GM18858 (cell line): ENCODE measurements around the gene PTPRA.
"Not testable (repeated sequence)": the region's sequence is repeated elsewhere in the genome, so short reads cannot be mapped to it uniquely, and the experiment has no call there.

Experiments used
- ATAC-seq: cut with Tn5 transposase; IDR thresholded peaks from one replicate; pipeline ENCODE4 v1.9.1; 2021; ENCODE audit not compliant: unreplicated experiment

PTPRA gene

DNA sequence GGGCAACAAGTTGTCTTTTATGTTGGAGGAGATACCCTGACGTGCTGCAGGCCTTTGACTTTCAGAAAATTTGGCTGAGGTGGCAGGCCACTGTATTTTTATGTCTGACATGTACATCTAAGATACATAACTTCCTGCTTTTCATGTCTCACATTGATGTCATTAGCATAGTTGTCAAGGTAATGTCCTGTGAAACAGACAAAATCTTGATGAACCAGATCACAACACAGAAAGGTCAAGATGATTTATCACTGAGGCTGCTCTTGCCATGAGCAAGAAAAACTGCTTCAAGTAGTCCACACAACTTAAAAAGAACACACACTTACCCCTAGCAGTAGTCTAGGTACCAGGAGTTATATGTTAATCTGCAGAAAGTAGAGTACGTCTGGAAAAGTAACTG, 120.0 kb downstream of the PTPRA start:
- ATAC-seq: no peak

DNA sequence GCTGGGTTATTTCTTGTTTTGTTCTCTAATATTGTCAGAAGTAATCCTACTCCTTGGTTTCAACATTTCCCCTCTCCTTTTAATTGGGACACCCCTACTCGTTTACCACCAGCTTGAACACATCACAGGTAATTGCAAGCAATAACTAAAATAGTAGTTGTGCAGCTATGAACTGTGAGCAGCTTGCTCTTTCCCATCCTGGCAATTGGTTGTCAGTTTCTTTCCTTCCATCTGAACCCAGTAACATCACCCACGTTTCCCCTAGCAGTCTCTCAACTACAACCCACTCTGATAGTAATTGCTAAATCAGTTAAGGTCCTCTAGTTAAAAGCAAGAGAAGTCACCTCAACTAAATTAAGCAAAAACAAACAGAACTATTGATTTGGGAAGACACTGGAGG, 122.5 kb downstream of the PTPRA start:
- no peak for ATAC-seq

DNA sequence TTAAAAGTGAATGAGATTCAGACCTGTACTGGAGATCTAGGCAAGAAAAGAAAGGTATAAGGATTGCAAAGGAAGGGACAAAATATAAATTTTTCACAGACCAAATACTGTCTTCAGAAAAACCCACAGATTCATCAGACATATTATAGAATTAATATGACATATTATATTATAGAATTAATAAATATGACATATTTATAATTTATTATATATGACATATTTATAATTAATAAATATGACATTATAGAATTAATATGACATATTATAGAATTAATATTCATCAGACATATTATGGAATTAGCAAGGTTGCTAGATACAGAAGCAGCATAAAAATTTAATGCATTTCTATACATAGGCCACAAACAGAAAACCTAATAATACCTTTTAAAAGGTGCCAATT, 125.4 kb downstream of the PTPRA start:
- ATAC-seq: no peak

DNA sequence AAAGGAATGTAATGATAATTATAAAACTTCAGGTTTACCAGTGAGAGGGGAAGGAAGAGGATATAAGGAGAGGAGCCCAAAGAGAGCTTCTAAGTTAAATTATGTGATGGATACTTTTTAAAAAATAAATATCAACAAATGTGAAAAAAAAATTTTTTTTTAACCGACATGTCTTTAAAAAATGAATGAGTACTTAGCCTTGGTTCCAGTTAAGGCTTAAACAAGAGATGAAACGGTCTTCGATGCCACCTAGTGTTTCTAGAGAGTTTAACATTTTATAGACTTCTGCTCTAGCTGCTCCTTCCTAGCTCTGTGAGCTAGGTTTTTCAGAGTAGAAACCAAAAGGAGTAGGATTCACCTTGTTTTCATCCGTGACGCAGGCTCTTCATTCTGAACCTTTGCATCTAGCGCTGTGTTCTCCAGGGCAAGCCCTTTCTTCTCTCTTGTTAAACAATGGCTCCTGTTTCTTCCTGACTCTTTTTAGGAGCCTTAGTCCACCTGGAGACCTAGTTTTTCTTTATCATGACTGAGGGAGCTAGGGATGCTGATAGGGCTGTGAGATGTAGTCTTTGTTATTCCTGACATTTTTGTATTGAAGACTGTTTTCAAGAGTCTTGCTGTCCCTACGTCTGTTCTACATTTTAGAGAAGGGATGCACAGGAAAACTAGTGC, 127.7 kb downstream of the PTPRA start:
- ATAC-seq: no peak

DNA sequence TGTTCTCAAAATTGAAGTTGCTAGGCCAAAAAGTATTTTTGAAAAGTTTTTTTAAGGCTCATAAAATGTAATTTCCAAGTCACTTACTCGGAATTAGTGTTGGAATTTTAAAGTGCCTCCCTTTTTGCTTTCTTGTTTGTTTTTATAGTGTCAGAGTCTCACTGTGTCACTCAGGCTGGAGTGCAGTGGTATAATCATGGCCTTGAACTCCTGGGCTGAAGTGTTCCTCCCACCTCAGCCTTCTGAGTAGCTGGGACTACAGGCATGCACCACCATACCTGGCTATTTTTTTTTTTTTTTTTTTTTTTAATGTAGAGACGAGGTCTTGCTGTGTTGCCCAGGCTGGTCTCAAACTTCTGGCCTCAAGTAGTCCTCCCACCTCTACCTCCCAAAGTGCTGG, 130.1 kb downstream of the PTPRA start:
- ATAC-seq: no peak

DNA sequence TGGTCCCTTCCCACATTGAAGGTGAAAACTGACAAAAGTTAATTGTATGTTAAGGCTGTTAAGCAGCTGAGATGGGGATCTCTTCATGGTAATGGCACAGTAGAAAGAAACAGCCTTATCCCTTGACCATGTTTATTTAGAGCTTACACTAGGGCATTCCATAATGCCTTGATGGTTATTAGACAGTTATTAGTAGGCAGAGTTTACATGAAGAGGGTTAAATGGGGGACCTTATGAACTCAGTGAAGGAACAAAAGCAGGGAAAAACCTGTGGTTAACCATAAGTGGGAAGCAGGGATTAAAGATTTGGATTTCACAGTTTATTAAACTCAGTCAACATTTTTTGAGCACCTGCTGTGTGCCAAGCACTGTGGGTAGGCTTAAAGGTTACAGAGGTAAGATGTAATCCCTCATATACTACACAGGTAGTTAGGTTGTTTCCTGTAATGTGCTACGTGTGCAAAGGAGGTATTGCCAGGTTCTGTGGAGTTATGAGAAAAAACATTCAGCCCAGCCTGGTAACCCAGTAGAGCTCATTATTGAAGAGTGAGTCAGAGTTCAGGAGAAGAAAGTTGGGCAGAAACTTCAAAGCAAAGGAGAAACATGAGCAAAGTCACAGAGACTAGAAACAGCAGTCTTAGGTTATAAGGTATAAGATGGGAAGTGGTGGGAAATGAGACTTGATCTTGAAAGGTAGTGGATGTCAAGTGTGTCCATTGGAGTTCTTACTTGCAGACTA, 137.9 kb downstream of the PTPRA start:
- no peak for ATAC-seq

DNA sequence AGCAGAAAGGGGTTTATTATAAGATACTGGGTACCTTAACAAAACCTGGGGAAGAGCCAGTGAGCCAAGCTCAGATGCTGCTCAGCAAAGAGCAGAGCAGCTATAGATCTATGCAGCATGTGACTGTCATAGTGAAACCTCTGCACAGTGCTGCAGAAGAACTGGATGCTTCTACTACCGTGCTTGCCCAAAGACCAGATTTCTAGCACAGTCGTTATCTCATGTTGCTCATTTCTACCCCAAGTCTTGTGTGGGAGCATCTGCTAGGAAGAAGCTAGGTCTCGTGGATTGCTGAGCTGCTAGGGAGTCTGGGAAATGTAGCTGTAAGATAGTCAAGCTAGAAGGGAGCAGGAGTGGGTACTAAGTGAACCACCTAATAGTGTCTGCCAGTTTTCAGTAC, 138.5 kb downstream of the PTPRA start:
- ATAC-seq: no peak

DNA sequence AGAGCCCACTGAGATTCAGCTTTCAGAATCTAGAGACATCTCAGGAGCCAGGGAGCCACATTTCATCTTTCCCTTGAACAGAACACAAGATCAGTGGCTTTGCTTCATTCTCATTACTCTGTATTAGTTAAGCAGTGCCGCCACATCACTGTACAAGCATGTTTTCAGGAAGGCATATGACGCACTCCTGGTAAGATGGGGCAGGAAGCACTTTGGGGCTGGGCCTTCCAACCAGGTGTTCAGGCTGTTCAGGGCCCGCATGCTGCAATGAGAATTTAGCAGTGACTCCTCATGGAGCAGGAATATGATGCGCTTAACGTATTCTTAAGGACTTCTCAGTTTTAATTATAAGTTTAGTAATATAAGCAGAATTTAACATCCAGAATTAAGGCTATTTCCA, 140.5 kb downstream of the PTPRA start:
- no peak for ATAC-seq

DNA sequence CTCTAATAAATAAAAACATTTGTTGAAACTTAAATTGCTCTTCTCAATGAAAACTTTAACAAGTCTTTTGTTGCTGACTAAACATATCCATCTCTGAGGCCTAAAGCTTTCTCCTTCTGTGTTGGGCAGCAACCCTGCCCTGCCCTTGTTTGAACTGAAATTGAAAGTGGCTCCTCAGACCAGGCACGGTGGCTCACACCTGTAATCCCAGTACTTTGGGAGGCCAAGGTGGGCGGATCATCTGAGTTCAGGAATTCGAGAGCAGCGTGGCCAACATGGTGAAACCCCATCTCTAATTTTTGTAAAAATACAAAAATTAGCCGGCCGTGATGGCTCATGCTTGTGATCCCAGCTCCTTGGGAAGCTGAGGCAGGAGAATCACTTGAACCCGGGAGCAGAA, 140.9 kb downstream of the PTPRA start:
- ATAC-seq: no peak

DNA sequence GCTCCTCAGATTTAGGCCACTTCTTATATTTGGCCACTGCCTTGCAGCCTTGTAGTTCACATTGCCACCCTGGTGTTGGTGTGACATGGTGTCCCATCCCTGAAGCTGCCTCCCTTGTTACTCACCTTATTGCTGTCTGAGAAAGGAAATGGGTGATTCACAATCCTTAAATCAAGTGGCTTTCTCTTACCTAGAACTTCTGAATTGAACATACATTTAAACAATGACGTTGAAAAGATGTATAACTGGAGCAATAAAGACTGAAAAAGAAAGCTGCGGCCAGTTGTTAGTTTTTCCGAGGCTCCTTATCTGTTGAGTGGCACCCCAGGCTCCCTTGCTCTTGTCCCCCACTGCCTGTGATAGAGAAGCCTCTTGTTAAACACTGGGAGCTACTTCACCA, 141.4 kb downstream of the PTPRA start:
- ATAC-seq: no peak

DNA sequence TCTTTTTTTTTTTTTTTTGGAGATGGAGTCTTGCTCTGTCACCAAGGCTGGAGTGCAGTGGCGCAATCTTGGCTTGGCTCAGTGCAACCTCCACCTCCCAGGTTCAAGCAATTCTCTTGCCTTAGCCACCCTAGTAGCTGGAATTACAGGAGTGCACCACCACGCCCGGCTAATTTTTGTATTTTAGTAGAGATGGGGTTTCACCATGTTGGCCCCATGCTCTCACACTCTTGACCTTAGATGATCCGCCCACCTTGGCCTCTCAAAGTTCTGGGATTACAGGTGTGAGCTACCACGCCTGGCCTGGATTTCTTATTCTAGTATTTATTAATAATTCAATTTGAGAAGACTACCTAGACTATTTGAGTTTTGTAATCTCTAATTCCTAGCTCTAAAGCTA, 142.0 kb downstream of the PTPRA start:
- ATAC-seq: not testable (repeated sequence)

DNA sequence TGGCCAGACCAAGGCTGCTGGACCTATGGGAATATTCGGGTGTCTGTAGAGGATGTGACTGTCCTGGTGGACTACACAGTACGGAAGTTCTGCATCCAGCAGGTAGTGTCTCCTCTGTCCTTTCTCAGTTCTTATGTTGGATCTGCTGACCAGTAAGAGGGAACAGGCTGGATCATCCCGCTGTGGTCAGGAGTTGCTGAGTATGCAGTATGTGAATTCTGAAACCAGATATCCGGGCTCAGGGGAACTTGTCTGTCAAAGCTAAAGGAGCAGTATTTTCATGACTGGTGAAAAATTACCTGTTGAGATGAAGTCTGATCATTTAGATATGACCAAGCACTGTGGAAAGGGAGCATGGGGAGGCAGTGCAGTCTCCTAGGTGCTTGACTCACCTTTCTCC, 148.0 kb downstream of the PTPRA start:
- no peak for ATAC-seq

DNA sequence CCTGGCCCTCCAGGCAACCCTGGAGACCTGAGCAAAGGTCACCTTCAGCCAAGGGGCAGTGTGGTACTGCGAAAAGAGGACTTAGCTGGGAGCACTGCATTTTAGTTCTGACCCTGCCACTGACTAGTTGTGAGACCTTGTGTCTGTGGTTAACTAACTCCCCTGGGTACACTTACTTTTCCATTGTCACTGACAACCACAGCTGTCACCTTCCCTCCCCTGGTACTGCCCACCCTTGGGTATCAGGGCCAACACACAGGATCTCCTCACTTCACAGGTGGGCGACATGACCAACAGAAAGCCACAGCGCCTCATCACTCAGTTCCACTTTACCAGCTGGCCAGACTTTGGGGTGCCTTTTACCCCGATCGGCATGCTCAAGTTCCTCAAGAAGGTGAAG, 148.5 kb downstream of the PTPRA start:
- ATAC-seq: no peak

DNA sequence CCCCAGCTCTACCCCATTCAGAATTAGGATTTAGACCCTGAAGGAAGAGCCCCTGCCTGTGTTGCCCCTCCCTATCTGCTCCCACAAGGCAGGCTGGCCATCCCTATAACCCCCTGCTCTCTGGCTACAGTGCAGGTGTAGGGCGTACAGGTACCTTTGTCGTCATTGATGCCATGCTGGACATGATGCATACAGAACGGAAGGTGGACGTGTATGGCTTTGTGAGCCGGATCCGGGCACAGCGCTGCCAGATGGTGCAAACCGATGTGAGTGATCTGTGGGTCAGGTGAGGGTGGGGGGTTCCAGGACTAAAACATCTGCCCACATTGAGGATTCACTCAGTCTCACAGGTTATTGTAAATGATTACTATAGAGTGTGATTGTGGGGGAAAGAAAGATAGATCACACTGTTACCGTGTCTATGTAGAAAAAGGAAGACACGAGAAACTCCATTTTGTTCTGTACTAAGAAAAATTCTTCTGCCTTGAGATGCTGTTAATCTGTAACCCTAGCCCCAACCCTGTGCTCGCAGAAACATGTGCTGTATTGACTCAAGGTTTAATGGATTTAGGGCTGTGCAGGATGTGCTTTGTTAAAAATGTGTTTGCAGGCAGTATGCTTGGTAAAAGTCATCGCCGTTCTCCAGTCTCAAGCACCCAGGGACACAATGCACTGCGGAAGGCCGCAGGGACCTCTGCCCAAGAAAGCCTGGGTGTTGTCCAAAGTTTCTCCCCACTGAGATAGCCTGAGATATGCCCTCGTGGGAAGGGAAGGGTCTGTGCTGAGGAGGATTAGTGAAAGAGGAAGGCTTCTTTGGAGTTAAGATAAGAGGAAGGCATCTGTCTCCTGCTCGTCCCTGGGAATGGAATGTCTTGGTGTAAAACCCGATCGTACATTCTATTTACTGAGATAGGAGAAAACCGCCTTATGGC, 149.5 kb downstream of the PTPRA start:
- ATAC-seq: not testable (repeated sequence)

DNA sequence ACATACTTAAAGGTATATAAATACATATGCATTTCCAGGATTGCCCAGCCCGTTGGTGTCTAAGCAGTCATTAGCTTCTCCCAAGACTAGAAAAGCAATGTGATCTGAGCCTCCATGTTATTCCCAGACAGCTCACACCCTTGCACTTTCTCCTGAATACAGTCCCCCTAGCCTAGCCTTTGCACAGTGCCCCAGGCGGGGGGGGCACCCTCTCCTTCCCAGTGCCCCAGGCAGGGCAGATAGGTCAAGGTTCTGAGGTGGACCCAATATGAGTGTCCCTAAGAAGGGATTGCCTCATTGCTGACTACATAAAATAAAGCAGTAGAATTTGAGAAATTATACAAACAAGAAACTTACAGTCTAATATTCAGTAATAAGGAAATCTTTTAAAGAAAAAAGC, 154.7 kb downstream of the PTPRA start:
- no peak for ATAC-seq

DNA sequence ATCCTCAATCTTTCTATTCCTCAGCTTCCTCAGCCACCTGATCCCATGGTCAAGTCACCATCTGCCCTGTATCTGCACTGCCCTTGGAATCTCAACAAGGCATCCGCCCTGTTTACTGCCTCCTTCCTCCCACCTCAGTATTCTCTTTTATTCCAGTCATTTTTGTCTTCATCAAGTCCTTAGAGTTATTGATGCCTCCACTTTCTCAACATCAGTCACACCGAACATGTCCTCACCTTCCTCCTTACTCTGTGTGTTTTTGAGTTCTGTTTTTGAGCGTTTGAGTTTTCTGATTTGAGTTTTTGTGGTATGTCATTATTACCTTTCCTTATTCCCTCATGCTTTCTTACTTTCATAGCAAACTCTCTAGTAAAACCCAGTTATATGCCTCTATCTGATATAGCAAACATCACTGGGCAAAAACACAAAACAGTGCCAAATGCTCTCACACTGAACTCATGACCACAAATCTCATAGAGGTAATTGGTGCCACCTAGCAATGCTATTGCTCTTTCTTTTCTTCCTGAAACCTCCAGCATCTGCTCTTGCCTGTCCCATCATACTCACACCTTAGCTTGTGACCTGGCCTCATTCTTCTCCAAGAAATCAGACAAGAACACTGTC, 158.4 kb downstream of the PTPRA start:
- no peak for ATAC-seq

DNA sequence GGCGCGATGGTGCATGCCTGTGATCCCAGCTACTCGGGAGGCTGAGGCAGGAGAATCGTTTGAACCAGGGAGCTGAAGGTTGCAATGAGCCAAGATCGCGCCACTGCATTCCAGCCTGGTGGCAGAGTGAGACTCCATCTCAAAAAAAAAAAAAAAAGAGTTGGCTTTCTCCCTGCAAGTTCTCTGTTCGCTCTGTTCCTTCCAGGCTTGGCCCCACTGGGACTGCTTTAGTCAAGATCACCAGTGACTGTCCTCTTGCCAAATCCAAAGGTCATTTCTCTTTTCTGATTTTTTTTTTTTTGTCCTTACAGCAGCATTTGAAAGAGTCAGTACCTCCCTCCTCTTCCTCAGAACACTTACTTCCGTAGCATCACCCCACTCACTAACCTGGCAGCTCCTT, 159.3 kb downstream of the PTPRA start:
- no peak for ATAC-seq

DNA sequence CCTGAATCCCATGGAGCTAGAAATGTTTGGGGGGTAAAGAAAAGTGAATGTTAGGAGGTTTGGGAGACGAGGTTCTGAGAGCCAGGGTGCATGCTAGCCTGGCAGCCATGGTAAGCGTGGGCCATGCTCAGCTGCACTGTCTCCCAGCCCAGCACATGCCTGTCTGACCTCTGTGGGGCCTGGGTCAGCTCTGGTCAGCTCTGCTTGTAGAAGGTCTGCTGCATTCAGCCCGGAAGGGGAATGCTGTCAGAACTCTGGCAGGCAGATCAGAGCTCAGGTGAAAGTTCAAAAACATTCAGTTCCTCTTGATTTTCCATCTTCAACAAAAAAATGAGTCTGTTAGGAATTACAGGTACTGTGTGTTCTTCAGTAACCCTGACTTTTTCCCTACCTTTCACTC, 164.4 kb downstream of the PTPRA start:
- no peak for ATAC-seq

DNA sequence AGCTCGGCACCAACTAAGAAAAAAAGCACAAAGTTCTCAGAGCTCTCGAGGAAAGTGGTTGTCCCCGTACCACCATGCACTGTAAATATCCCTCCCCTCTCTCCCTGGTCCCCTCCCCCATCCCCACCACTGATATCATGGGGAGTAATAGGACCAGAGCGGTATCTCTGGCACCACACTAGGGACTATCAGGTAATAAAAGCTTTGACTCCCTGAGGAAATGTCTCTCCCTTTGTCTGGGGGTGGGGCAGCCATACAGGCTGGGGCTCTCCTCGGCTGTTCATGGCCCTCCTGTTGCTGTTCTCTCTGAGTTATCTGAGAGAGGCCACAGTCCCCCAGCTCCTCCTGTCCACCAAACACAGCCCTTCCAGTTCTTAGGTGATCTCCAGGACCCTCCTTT, 165.2 kb downstream of the PTPRA start:
- ATAC-seq: no peak

DNA sequence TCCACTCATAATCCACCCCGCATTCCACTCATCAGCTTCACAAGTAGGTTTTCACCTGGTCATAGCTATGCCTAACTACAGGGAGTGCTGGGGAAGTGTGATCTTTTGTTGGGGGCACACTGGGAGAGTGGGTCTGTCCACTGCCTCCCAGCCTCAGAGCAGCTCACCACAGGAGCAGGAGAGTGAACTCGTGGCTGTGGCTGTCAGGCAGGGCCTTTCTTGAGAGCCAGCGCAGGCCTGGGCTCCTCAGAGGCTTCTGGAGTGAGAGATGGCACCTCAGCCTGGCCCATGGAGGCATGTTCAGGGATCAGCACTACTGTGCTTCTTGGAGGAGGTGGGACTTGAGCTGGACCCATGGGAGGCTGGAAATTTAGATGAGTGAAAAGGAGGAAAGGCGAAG, 166.1 kb downstream of the PTPRA start:
- no peak for ATAC-seq

DNA sequence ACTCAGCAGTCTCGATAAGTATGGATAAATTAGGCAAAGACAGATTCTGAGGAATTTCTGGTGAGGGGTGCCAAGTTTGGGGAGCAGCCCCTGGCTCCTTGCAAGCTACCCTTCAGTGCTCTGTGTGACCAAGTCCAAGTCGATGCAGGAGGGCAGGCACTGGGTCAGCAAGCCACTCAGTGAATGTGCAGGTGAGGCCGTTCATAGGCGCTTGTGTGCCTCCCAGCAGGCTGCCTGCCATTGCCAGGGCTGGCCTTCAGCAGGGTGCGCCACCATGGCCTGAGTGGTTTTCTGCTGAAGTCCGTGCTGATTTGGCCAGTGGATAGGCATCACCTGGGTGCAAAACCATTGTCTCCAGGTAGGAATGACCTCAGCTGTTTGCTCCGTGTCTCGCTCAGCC, 166.8 kb downstream of the PTPRA start:
- no peak for ATAC-seq
